Measurements from ENCODE around the gene ZNF555. TPM values are rescaled to one million over a fixed set of nuclear protein-coding genes. Genes with fewer than 3 reads are reported as not detected.
A peak's percentile ranks its signal among the peaks of the same experiment; 100 is the strongest.
"Not testable (repeated sequence)": the region's sequence is repeated elsewhere in the genome, so short reads cannot be mapped to it uniquely, and the experiment has no call there.

Gene ZNF555
- total RNA-seq, 1 experiment from 2014 or later = 1.9 TPM

DNA sequence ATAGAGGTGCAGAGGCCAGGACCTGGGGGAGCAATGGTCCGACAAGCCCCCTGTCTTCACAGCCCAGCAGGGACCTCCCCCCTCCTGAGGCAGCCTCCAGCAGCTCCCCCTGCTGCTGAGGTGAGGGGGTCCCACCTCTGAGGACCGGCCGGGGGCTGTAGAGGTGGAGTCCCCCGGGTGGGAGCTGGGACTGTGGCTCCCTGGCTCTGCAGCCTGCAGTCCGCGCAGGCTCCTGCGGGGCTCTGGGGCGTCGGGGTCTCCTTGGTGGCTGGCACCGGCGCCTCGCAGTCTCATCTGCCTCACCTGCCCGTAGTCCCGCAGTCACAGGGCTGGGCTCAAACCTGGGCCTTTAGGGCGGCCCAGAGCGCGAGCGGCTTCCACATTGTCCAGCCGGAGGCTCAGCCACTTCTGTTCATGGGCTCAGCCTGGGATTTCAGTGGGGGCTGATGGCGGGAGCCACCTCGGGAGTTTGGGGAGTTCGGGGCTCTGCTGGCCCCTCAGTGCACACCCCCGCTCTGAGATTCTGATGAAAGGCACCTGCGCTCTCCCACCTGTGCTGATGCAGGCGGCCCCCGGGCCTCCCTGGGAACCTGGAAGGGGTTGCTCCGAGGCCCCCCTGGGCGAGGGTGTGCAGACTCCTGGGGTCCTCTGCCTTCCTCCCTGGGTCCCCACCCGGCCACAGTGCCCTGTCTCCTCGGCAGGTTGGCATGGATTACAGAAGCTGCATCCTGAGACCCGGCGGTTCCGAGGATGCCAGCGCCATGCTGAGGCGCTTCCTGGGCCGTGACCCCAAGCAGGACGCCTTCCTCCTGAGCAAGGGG lies 28.7 kb upstream of the ZNF555 start:
- H3K27me3 ChIP-seq (ENCODE audit: control insufficient read depth, insufficient read depth, low read length) = no peaks in the 10 kb centered on the region
- peak; percentile 67 for DNase-seq
- H3K36me3 ChIP-seq (replicated peaks; ENCODE audit: control insufficient read depth, insufficient read depth, low read length) = peaks cover 13% of the 10 kb centered on the region
- H3K4me3 ChIP-seq (ENCODE audit: insufficient read depth, low read depth, low read length) = no peak overlapping the region

DNA sequence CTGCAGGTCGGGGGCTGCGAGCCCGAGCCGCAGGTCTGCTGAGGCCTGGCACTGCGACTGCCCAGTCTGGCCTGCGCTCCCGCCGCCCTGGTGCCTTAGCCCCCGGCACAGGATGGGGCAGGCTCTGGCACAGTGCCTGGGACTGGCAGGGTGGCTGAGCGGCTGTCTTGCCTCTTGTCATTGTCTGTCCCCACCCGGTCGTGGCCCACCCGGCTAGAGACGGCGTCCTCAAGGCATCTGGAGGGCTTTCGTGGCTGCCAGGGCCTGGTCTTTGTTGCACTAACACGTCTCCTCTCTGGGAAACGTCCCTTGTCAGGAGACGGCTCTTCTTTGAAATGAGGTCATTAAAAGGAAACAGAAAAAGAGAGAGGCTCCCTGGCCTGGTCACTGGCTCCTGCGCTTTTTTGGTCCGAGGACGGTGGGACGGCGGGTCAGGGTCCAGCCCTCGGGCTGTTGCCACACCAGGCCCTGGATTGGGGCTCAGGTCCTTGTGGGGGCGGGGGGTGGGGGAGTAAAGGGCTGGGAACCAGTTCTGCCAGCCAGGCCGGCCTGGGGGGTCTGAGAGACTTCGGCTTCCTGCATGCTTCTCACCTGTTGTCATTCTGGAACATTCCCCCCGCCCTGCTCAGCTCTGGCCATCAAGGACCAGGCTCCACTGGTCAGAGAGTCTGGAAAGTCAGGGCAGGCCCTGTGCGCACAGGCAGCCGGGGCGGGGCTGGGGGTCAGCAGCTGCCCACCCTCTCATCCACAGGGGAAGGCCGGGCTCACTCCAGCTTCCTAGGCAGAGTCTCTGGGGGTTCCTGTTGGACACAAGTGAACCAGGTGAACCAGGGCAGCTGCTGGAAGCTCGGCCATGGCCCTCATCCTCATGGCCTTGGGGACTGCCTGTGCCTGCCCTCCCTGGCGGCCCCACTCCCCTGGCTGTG lies 27.8 kb upstream of the ZNF555 start:
- no peak overlapping the region for H3K4me3 ChIP-seq (ENCODE audit: insufficient read depth, low read depth, low read length)
- peaks cover 13% of the 10 kb centered on the region for H3K36me3 ChIP-seq (replicated peaks; ENCODE audit: control insufficient read depth, insufficient read depth, low read length)
- DNase-seq = peak; percentile 54
- no peaks in the 10 kb centered on the region for H3K27me3 ChIP-seq (ENCODE audit: control insufficient read depth, insufficient read depth, low read length)

DNA sequence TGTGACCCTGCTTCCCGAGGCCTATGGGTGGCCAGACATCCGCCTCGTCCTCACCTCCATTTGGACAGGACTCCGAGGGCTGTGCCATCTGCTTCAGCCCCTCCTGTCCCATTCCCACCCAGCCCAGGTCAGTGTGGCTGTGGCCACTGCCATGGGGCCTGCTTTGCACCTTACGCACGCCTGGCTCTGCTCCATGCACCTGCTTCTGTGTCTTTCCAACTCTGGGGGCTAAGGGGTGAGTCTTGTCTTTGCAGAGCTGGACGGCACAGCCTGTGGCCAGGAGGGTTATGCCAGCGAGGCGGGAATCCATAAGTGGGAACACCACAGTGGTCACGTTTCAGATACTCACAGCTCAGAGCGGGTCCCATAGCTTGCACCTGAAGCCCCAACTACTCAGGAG lies 26.8 kb upstream of the ZNF555 start:
- peaks cover 10% of the 10 kb centered on the region for H3K36me3 ChIP-seq (replicated peaks; ENCODE audit: control insufficient read depth, insufficient read depth, low read length)
- H3K27me3 ChIP-seq (ENCODE audit: control insufficient read depth, insufficient read depth, low read length) = no peaks in the 10 kb centered on the region
- no peak for DNase-seq

GRCh38 chr19:2815191-2815614 lies 26.1 kb upstream of the ZNF555 start:
- Histone ChIP-seq H3K36me3 (replicated peaks; ENCODE audit: control insufficient read depth, insufficient read depth, low read length) (peaks cover 6% of the 10 kb centered on the region), H3K4me3 (ENCODE audit: insufficient read depth, low read depth, low read length) (no peak overlapping the region), H3K27me3 (ENCODE audit: control insufficient read depth, insufficient read depth, low read length) (no peaks in the 10 kb centered on the region)
- peak; percentile 74 for DNase-seq

More for the DNA sequence above, 26.8 kb upstream of the ZNF555 start:
- H3K4me3 ChIP-seq (ENCODE audit: insufficient read depth, low read depth, low read length) = no peak overlapping the region

GRCh38 chr19:2815923-2816322 lies 25.4 kb upstream of the ZNF555 start:
- peak; percentile 66 for DNase-seq
- Histone ChIP-seq H3K27me3 (ENCODE audit: control insufficient read depth, insufficient read depth, low read length) (no peaks in the 10 kb centered on the region), H3K4me3 (ENCODE audit: insufficient read depth, low read depth, low read length) (no peak overlapping the region), H3K36me3 (replicated peaks; ENCODE audit: control insufficient read depth, insufficient read depth, low read length) (peaks cover 5% of the 10 kb centered on the region)

- Histone ChIP-seq H3K36me3 (replicated peaks; ENCODE audit: control insufficient read depth, insufficient read depth, low read length) (peaks cover 4% of the 10 kb centered on the region), H3K27me3 (ENCODE audit: control insufficient read depth, insufficient read depth, low read length) (no peaks in the 10 kb centered on the region), H3K4me3 (ENCODE audit: insufficient read depth, low read depth, low read length) (no peak overlapping the region)
- DNase-seq = peak; percentile 64
These were observed 24.6 kb upstream of the ZNF555 start for GRCh38 chr19:2816641-2817040.

DNA sequence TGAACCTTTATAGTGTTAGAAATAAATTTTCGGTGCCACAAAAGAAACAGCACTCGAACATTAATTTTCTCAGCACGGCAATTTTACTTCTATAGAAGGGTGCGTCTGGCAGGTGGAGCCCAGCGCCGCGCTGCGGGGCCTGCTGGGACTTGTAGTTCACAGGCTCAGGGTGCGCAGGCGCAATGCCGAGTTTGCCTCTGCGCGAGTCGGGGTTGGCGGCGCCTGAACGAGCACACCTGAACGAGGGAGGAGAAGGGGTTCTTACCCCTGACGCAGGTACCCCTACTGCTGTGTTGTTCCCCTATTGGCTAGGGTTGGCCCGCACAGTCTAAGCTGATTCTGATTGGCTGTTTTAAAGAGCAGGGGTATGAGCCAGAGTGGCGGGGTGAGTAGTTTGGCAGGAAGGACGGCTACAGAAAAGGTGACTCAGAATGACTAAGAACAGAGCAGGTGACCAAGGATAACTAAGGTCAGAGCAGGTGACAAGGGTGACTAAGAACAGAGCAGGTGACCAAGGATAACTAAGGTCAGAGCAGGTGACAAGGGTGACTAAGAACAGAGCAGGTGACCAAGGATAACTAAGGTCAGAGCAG lies 23.9 kb upstream of the ZNF555 start:
- not testable (repeated sequence) for H3K36me3 ChIP-seq (replicated peaks; ENCODE audit: control insufficient read depth, insufficient read depth, low read length); H3K27me3 ChIP-seq (ENCODE audit: control insufficient read depth, insufficient read depth, low read length); H3K4me3 ChIP-seq (ENCODE audit: insufficient read depth, low read depth, low read length)
- peak; percentile 61 for DNase-seq

DNA sequence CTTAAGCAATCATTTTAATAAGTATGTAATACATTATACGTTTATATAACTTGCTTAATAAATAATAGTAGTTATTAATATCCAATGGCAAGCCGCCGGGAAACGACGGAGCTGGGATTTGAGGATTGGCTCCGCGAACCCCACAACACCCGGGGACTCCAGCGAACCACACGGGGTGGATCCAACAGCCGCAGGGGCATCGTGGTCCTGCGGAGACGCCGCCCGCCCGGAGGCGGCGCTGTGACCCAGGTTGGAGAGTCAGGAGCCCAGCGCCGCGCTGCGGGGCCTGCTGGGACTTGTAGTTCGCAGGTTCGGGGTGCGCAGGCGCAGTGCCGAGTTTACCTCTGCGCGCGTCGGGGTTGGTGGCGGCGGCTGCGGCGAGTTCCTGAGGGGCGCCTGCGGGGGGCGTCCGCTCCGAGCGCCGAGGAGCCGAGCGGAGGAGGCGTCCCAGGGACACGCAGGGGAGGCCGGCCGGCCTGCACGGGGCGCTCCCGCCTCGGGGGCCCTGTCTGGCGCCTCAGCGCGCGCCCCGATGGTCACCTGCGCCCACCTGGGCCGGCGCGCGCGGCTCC lies 21.6 kb upstream of the ZNF555 start, which contains the start of gene ZNF554:
Gene ZNF554, plus strand, starts transcription at position 329 of the 572 bp plus-strand sequence. Its CDS starts 204 bp downstream, at position 533.
- no peaks in the 10 kb centered on the region for H3K36me3 ChIP-seq (replicated peaks; ENCODE audit: control insufficient read depth, insufficient read depth, low read length)
- H3K27me3 ChIP-seq (ENCODE audit: control insufficient read depth, insufficient read depth, low read length) = no peaks in the 10 kb centered on the region
- peak; percentile 99 for DNase-seq
- peak within 1 kb of the TSS; percentile 72 for H3K4me3 ChIP-seq (ENCODE audit: insufficient read depth, low read depth, low read length)

- DNase-seq = no peak
- Histone ChIP-seq H3K4me3 (ENCODE audit: insufficient read depth, low read depth, low read length) (peak overlapping the region; percentile 72), H3K27me3 (ENCODE audit: control insufficient read depth, insufficient read depth, low read length) (no peaks in the 10 kb centered on the region), H3K36me3 (replicated peaks; ENCODE audit: control insufficient read depth, insufficient read depth, low read length) (no peaks in the 10 kb centered on the region)
These were observed 21.1 kb upstream of the ZNF555 start for GRCh38 chr19:2820112-2820702.

DNA sequence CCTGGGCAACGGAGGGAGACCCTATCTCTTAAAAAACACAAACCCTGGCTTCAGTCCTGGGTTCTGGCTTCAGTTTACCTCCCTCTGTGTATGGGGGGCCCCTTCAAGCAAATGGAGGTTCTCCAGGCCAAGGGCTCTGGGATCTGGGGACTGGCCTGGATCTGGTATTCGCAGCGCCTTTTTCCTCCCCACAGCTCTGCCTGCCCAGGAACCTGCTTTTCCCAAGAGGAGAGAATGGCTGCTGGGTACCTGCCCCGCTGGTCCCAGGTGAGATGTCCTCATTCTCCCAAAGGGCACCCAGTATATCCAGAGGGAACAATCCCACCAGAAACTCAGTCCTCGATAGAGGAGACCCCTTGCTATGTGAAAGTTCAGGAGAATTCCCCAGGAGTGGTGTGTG lies 18.4 kb upstream of the ZNF555 start:
- no peaks in the 10 kb centered on the region; the same call in 1 of the 2 replicates for H3K36me3 ChIP-seq (replicated peaks; ENCODE audit: control insufficient read depth, insufficient read depth, low read length)
- peak; percentile 8 for DNase-seq
- H3K27me3 ChIP-seq (ENCODE audit: control insufficient read depth, insufficient read depth, low read length) = no peaks in the 10 kb centered on the region
- no peak overlapping the region for H3K4me3 ChIP-seq (ENCODE audit: insufficient read depth, low read depth, low read length)

DNA sequence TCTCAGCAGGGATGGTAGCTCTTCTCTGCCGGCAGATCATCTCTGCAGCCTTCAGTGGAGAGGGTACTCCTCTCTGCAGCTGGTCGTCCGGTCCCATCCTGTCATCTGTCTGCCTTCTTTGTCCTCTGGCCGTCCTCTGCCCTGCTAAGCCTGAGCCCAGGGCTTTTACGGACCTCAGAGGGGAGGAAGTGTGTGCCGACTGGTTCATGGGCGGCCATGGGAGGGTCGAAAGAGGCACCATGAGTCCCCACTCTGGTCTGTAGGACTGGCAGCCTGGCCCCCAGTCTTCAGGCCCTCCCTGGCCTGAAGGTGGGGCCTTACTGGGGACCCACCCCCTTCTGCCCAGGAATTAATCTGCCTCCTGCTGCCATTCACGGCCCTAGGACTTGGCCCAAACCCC lies 17.6 kb upstream of the ZNF555 start:
- DNase-seq = peak; percentile 5
- H3K4me3 ChIP-seq (ENCODE audit: insufficient read depth, low read depth, low read length) = no peak overlapping the region
- H3K36me3 ChIP-seq (replicated peaks; ENCODE audit: control insufficient read depth, insufficient read depth, low read length) = peaks cover 3% of the 10 kb centered on the region
- no peaks in the 10 kb centered on the region for H3K27me3 ChIP-seq (ENCODE audit: control insufficient read depth, insufficient read depth, low read length)

- DNase-seq = peak; percentile 11
- Histone ChIP-seq H3K27me3 (ENCODE audit: control insufficient read depth, insufficient read depth, low read length) (no peaks in the 10 kb centered on the region), H3K36me3 (replicated peaks; ENCODE audit: control insufficient read depth, insufficient read depth, low read length) (peaks cover 3% of the 10 kb centered on the region), H3K4me3 (ENCODE audit: insufficient read depth, low read depth, low read length) (no peak overlapping the region)
These were observed 17.1 kb upstream of the ZNF555 start for GRCh38 chr19:2824129-2824528.

DNA sequence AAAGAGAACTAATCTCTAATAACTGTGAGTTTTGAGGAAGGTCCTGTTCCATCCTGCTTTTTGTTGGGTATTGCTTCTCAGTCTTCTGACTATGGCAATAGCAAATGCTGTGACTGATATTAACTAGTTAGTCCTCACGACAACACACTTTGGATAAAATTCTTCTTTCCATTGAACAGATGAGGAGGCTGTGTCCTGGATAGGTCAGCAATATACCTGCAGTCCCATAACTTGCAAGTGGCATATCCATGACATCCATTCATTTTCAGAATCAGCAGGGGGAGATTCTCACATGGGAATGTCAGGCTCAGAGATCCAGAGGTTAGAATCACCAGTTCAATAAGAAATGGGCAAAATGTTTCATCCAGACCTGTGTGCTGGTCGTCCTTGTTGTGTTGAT lies 14.3 kb upstream of the ZNF555 start:
- H3K27me3 ChIP-seq (ENCODE audit: control insufficient read depth, insufficient read depth, low read length) = no peaks in the 10 kb centered on the region
- H3K36me3 ChIP-seq (replicated peaks; ENCODE audit: control insufficient read depth, insufficient read depth, low read length) = peaks cover 3% of the 10 kb centered on the region
- no peak overlapping the region for H3K4me3 ChIP-seq (ENCODE audit: insufficient read depth, low read depth, low read length)
- no peak for DNase-seq
